M059J (cell line): Measurements from ENCODE around the gene RB1. TPM values are rescaled to one million over a fixed set of nuclear protein-coding genes. Genes with fewer than 3 reads are reported as not detected.
A peak's percentile ranks its signal among the peaks of the same experiment; 100 is the strongest.
"Not testable (repeated sequence)": the region's sequence is repeated elsewhere in the genome, so short reads cannot be mapped to it uniquely, and the experiment has no call there.

ENCODE experiments used
- DNase-seq: peaks from one replicate; pipeline ENCODE4 v3.0.0-alpha.2; 2012; ENCODE audit warnings: low read depth
- total RNA-seq: library from RNA; depleted of rRNA; stranded (reverse); fragments of >200 nt; shearing (Covaris generic); gene quantifications from 2 replicates; pipeline ENCODE4 v1.2.3, GENCODE V29; 2014

Gene RB1
- total RNA-seq, 1 experiment from 2014 or later, result 5.6 TPM

DNA sequence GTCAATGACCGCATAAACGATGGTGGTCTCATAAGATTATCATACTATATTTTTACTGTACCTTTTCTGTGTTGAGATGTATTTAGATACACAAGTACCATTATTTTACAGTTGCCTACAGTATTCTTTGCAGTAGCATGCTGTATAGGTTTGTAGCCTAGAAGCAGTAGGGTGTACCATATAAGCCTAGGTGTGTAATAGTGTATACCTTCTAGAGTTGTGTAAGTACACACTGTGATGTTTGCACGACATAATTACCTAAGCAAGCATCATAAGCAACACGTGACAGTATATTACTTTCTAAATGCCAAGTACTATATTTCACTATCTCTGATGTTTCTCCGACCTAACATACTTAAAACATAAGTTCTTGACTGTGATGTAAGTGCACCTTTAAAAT, 106.6 kb downstream of the RB1 start:
- DNase-seq, result no peak

DNA sequence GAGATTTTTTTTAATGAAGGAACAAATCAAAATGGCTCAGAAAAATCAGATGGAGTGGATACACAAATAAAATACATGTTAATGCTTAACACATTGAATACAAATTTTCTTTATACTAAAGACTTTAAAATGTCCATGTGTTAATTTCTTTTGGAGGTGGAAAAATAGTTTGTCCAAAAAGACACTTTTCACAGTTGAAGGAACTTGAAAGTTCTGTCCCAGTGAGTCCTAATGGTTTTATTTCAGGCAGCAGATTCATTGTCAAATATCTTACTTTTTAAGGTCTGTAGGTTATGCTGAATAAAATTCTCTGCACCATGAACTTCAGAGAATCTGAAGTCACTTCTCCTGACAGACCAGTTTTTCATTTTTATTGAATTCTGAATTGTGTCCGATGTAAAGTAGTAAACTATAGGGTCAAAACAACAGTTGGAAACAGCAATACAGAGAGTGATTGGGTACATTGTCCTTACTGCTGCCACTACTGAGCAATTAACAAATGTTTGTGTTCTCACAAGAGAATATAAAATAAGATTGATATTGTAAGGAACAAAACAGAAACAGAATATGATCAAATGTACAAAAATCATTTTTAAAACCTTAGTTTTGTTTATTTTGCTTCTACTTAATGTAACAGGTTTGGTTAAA, 107.7 kb downstream of the RB1 start:
- no peak for DNase-seq

DNA sequence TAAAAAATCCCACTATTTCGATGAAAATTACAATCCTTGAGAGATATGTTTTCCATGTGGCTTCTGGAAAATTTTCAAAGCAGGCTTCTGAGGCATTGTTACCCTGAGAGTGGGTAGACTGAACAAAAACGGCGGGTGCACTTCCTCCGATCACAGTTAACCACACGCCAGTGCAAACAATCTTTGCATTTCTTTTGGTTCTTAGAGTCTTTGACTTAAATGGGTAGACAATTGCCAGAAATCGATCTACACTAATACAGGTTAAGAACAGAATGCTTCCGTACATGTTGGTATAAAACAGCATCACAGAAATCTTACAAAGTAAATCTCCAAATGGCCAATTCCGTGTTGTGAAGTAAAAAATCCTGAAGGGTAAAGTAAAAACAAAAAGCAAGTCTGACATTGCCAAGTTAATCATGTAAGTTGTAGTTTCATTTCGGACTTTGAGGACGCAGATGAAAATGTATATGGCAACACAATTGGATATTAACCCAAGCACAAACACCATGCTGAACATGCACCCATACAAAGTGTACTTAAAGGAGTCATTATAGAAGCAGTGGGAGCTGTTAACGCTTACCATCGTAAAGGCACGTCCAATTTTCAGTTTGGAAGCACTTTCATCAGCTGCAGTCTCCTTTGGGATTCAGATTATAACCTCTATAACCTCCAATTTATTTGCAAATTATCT, 108.4 kb downstream of the RB1 start:
- DNase-seq, result no peak

DNA sequence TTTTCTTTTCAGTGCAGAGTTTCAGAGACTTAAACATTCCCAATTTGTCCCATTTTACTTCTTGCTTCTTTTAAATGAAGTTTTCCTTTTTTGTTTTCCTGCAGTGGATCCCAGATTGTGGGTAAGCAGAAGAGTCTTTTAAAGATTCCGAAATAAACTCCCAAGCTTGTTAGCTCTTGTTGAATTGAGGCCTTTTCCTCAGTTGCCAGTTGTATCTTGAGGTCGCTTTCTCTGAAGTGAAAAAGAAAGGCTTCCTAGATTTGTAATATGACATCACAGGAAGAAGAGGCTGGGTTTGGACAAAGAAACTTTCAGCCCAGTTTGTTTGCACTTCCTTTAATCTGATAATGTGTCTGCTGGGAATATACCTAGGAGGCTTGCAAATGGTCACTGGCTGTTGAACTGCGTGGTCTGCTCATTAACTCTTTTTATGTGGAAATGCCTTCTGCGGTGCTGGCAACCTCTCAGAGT, 109.4 kb downstream of the RB1 start, which contains the start of gene LPAR6:
Gene LPAR6, minus strand, starts transcription at position 233 of the 471 bp plus-strand sequence. CDS start 690 bp downstream, outside the sequence.
- DNase-seq, result no peak

DNA sequence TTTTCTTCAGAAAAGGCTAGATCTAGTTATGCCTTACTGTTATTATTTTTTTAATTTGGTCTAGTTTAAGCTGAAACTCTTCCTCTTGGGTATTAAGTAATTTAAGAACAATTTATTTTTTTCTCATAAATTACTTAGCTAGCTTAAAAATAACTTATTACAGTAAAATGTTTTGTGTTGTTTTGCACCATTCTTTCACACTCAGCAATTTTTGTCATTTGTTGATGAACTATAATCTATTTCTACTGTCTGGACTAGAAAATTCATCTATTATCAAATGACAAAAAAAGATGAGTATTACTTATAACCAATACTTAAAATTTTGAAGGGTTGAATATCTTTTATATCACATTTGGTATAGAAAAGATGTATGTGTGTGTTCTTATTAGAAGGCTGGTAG, 111.0 kb downstream of the RB1 start:
- DNase-seq, result no peak

DNA sequence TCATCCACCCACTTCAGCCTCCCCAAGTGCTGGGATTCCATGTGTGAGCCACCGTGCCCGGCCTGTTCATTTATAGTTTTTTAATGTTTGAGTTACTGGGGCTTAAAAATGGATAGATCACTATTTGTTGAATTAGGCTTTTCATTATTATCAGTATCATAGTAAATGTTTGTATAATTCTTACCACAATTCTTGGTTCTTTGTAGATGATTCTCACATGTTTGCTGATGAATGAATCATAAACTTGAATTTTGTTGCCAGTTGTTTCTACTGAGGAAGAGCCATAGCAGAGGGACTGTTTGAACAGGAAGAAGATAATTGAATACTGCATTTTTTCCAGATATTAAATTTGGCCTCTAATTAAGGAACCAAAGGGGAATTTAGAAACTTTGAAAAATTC, 112.0 kb downstream of the RB1 start:
- no peak for DNase-seq

DNA sequence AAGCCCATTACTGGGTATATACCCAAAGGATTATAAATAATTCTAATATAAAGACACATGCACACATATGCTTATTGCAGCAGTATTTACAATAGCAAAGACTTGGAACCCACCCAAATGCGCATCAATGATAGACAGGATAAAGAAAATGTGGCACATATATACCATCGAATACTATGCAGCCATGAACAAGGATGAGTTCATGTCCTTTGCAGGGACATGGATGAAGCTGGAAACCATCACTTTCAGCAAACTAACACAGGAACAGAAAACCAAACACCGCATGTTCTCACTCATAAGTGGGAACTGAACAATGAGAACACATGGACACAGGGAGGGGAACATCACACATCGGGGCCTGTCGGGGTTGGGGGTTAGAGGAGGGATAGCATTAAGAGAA, 118.5 kb downstream of the RB1 start:
- DNase-seq, result not testable (repeated sequence)

DNA sequence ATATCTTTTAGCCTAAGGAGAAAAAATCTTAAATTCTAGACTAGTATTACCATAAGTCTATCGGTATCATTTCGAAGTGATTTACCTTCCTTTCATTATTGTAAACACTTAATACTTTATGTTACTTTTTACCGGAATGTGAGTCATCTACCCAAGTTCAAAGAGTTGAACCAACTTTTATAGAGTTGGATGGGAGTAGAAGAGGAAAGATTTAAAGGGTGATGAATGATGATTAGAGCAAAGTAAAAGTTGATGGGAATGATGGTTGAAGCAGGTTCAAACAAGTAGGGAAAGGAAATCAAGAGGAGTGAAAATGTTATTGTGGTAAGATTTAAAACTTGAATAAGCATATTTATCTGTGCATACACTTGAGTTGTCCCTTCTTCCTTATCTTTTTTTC, 120.7 kb downstream of the RB1 start:
- peak; percentile 3 for DNase-seq

DNA sequence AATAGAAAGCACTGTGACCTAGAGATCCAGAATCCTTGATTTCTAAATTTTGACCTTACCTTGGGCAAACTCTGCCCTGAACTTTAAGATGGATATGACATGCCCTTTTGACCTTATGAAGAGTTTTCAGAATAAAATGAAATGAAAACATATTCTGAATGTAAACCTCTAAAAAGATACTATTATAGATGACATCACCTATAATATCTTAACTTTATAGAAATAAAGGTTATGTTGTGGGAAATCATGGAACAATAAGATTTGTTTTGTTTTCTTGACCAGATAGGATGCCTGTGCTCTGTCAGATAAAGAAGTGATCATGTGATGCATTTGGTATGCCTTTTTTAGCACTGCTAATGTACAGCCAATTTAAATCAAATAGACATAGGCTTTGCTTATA, 122.5 kb downstream of the RB1 start:
- no peak for DNase-seq

DNA sequence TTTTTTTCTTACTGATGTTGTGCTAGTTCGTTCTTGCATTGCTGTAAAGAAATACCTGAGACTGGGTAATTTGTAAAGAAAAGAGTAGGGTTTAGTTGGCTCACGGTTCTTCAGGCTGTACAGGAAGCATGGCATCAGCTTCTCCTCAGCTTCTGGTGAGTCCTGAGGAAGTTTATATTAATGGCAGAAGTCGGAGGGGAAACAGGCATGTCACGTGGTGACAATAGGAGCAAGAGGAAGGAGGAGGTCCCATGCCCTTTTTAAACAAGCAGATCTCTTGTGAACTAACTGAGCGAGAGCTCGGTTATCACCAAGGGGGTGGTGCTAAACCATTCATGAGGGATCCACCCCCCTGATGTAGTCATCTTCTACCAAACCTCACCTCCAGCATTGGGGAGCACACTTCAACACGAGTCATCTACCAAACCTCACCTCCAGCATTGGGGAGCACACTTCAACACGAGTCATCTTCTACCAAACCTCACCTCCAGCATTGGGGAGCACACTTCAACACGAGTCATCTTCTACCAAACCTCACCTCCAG, 123.3 kb downstream of the RB1 start:
- DNase-seq, result not testable (repeated sequence)

DNA sequence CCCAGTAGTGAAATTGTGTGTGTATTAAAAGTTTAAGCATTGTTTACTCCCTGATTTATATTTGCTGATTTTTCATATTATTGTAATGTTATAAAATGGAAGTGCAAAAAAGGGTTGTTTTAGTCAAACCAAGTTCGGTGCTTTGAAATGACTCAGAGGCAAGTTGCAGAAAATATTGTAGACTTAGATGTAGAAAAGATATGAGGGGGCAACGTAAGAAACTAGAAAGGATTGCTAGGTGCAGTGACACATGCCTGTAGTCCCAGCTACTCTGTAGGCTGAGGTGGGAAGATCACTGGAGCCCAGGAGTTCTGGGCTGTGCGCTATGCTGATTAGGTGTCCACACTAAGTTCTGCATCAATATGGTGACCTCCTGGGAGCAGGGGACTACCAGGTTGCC, 125.5 kb downstream of the RB1 start:
- DNase-seq, result no peak

DNA sequence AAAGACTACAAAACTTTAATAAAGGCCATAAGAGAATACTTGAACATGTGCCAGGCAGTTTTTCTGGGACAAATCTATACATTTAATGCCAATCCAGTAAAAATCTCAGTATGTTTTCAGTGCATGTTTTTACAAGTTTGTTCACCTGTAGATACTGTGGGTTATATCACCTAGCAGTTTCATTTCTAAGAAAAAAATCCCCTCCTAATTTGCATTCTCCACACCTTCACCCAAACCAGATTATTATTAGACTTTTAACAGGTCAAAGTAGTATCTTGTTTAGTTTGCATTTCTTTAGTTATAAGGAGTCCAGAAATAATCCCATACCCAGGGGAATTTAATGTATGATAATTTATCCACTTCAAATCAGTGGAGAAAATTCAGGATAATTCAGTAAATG, 126.3 kb downstream of the RB1 start:
- no peak for DNase-seq

DNA sequence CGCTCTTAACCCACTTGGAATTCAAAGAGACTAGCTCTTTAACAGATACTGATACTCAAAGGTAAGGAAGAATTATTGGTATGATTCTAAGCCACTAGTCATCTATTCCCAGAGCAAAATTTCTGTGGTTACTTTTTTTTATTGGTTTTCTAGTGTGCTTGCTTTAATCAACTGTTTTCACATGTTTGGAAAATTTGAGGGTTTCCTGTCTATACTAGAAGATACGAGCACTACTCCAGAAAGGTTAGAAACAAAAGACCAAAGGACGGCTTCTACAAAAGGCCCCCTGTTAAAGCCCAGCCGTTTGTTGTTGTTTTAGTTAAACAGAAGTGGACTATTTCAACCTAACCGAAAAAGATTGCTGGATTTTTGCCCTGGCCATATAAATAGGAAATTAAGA, 127.9 kb downstream of the RB1 start:
- peak; percentile 58 for DNase-seq

DNA sequence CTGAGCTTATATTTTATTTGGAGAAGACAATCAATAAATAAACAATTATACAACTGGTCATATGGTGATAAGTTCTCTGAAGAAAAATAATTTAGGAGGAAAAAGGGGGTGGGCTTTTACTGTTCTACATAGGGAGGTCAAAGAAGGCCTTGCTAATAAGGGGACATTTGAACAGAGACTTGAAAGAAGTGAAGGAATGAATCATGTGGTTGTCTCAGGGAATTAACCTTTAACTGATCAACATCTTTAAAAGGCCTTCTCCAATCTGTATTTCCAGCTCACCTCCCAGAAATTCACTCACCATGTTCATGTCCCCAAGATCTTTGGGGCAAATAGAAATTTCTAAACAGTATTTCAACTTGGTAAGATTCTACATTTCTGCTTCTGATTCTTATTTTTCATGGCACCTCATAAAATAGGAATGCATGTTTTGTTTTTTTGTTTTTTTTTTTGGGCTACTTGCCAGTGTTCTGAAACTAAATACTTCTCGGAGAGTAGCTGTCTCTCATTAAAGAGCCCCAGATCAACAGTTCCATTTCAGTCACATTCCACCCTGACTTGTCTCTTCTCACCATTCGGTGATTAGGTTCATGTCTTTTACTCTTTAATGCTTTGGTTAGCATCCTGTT, 128.6 kb downstream of the RB1 start:
- DNase-seq, result peak; percentile 36

DNA sequence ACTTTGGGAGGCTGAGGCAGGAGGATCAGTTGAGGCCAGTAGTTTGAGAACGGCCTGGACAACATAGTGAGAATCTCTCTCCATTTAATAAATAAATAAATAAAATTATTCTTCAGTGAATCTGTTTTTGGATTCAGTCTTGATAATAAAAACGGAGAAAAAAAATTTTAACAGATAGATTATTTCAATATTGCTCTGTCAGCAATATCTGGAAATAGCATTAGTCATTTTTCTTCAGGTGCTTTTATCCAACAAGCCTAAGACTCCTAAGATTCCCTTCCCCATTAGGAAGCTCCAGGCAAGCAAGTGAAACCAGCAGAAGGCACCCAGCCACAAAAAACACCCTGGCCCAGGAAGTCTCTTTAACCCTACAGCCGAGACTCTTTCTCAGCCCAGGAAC, 130.6 kb downstream of the RB1 start:
- no peak for DNase-seq

DNA sequence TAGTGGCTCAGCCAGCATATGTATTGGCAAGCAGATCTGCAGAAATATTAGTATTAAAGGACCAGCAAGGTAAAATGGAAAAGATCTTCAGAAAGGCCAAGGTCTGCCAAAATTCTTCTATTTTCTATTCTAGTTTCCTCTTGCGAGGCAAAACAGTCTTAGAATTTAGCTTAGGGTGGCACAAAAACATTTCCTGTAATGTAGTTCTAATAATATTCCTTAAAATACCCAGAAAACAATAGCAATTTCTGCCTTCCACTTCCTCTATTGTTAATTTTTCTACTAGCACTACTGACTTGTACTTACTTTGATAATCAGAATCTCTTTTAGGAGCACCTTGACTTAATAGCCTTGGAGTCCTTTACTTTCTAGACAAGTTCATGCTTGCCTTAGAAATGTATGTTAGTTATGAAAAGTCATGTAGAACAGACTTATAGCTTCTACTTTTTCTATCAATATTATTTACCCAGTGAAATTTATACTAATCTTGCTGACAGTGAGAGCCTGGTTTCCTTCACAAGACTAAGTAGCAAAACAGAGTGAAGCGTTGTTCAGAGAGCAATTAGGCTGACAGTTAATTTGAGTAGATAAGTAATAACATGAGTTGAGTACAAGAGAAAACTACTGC, 133.2 kb downstream of the RB1 start:
- no peak for DNase-seq

DNA sequence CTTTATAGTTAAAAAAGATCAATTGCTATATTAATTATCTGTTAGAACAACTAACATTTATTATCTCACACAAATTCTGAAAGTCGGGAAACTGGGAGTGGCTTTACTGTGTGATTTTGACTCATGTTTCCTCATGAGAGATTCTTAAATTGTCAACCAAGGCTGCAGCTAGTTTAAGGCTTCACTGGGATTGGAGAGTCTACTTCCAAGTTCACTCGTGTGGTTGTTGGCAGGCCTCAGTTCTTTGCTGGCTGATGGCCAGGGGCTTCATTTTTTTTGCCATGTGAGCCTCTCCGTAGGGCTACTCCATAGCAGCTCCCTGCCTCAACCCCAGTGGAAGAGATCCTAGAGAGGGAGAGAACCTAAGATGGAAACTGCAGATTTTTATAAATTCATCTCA, 133.8 kb downstream of the RB1 start:
- DNase-seq, result no peak

DNA sequence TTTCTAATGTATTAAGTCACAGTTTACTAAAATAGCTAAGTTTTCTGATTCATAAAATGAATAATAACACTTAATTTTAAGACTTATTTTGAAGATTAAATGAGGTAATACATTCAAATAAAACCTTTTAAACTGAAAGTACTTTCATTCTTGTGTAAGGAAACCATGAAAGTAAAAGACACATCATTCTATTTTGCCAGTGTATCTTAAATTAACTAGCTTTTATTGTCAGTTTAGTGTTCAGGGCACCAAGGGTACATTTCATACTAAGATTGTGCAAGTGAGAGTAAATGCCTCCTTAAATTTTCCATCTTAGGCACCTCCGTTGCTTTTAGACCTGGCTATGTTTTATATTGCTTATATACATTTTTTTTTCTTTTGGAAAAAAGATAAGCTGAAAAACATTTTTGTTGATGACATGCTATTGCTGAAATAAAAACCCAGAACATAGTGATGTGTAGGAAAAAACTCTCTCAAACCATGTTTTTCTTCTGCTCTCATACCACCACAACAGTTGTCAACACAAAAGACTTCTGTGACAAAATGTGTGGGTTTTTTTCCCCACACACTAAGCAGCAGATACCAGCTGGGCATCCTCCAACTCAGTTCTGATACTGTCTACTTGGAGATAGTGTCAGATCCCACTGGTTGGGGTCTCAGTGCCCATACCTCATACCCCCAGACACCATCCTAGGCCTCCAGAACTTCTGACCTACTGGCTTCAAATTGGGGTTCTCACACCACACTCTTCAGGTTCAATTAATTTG, 140.1 kb downstream of the RB1 start:
- DNase-seq, result no peak

DNA sequence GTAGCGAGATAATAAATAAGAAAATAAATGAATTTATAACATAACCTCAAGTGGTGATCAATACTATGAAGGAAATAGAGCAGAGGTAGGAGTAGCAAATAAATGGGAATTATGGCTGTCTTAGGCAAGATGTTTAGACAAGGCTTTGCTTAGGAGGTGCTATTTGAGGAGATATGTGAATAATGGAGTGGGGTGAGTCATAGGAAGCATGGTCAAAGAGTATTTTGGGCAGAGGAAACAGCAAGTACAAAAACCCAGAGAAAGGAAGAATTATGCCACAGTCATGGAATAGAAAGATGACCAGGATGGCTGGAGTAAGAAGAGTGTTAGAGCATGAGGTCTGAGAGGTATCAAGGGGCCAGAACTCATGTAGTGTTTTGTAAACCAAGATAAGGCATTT, 142.9 kb downstream of the RB1 start:
- peak; percentile 74 for DNase-seq

DNA sequence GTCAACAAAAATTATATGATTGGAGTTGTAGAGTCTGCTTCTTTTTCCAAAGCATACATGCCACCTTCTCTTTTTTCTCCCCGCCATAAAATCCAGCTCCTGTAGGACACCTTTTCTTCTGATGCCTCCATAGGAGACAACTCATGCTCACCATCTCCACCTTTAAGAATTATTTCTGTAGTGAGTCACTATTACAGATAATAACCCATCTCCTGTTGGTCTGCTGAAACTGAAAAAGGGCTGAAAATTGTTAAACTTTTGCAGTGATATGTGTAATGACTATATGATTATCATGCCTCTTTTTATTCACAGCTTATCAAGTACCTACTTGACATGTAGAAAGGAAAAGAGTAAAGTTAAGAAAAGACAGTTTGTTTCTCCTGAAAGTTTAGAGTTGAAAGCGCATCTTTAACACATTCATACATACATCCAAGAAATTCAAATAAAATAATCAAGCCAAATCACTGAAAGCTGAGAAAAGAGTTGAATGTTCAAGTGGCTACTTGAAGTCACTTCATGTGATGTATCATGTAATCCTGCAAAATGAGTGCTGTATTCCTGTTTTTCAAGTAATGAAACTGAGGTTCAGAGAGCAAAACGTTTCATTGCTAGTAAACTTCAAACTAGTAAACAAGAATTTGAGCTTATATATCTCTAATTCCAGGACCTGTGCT, 144.9 kb downstream of the RB1 start:
- DNase-seq, result no peak
